HEK293T (cell line): ENCODE measurements around the gene LMOD1.
"Not testable (repeated sequence)": the region's sequence is repeated elsewhere in the genome, so short reads cannot be mapped to it uniquely, and the experiment has no call there.

Source experiments
- CTCF ChIA-PET: fragments of 350-600 bp; formaldehyde crosslinking; extraction: SDS; loops from one replicate; lab custom pipeline; 2021; ENCODE audit warnings: antibody characterized with exemption, inconsistent platforms; lab: Yijun Ruan, JAX
- POLR2A ChIA-PET: fragments of 350-600 bp; formaldehyde crosslinking; extraction: SDS; loops from one replicate; lab custom pipeline; 2020; ENCODE audit warnings: antibody characterized with exemption, inconsistent platforms; lab: Yijun Ruan, JAX
- DNase-seq: peaks from one replicate; pipeline ENCODE4 v3.0.0; 2012; ENCODE audit warnings: mixed read lengths; ENCODE audit errors: extremely low spot score
- ARNT ChIP-seq: fragments of 450-650 bp; IDR thresholded peaks from 2 replicates; pipeline ENCODE4 v1.6.1; 2017; ENCODE audit warnings: mild to moderate bottlenecking
- BHLHE40 ChIP-seq: fragments of 450-650 bp; IDR thresholded peaks from 2 replicates; pipeline ENCODE4 v1.6.1; 2016; ENCODE audit warnings: mild to moderate bottlenecking, moderate library complexity, borderline replicate concordance
- CTBP1 ChIP-seq: fragments of 450-650 bp; IDR thresholded peaks from 2 replicates; pipeline ENCODE4 v1.6.1; 2016; ENCODE audit warnings: borderline replicate concordance
- ELF4 ChIP-seq: fragments of 450-650 bp; IDR thresholded peaks from 2 replicates; pipeline ENCODE4 v1.6.1; 2017; ENCODE audit warnings: antibody characterized with exemption
- FOXA1 ChIP-seq: fragments of 450-650 bp; IDR thresholded peaks from 2 replicates; pipeline ENCODE4 v1.6.1; 2016; ENCODE audit warnings: mild to moderate bottlenecking
- FOXK2 ChIP-seq: fragments of 450-650 bp; IDR thresholded peaks from 2 replicates; pipeline ENCODE4 v1.6.1; 2016; ENCODE audit warnings: mild to moderate bottlenecking
- FOXM1 ChIP-seq: fragments of 450-650 bp; IDR thresholded peaks from 2 replicates; pipeline ENCODE4 v1.6.1; 2017; ENCODE audit warnings: mild to moderate bottlenecking, borderline replicate concordance
- HDGF ChIP-seq: fragments of 450-650 bp; IDR thresholded peaks from 2 replicates; pipeline ENCODE4 v1.6.1; 2017; ENCODE audit warnings: antibody characterized with exemption, borderline replicate concordance
- L3MBTL2 ChIP-seq: fragments of 450-650 bp; conservative IDR thresholded peaks from 2 replicates; pipeline ENCODE4 v1.6.1; 2016; ENCODE audit warnings: mild to moderate bottlenecking
- LEF1 ChIP-seq: fragments of 450-650 bp; IDR thresholded peaks from 2 replicates; pipeline ENCODE4 v1.6.1; 2017; ENCODE audit warnings: mild to moderate bottlenecking, borderline replicate concordance
- NFRKB ChIP-seq: fragments of 450-650 bp; IDR thresholded peaks from 2 replicates; pipeline ENCODE4 v1.6.1; 2016; ENCODE audit warnings: mild to moderate bottlenecking, moderate library complexity
- SP1 ChIP-seq: fragments of 450-650 bp; IDR thresholded peaks from 2 replicates; pipeline ENCODE4 v1.6.1; 2017
- SUZ12 ChIP-seq: fragments of 450-650 bp; IDR thresholded peaks from 2 replicates; pipeline ENCODE4 v1.6.1; 2016; ENCODE audit warnings: mild to moderate bottlenecking
- TARDBP ChIP-seq: fragments of 450-650 bp; IDR thresholded peaks from 2 replicates; pipeline ENCODE4 v1.6.1; 2016
- ZNF384 ChIP-seq: fragments of 450-650 bp; IDR thresholded peaks from 2 replicates; pipeline ENCODE4 v1.6.1; 2016
- TF ChIP-seq, protein P1 (sequence below): fragments of 450-650 bp; IDR thresholded peaks from 2 replicates; pipeline ENCODE4 v1.6.1; 2016

LMOD1 gene

DNA sequence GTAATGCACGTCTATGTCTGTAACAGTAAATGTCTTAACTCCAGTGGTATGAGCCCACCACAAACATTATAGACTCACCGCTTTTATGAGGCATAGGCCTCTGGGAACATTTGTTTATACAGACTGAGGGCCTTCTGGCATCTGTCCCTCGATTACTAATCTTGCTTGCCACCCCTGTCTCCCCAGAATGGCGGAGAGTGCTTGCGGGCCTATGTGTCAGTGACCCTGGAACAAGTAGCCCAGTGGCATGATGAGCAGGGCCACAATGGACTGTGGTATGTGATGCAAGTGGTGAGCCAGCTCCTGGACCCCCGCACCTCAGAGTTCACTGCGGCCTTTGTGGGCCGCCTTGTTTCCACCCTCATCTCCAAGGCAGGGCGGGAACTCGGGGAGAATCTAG, 76.0 kb downstream of the LMOD1 start:
- TF ChIP-seq ELF4 (no peak), LEF1 (no peak), NFRKB (no peak), SUZ12 (no peak), BHLHE40 (no peak), SP1 (no peak), HDGF (no peak), FOXA1 (no peak), CTBP1 (no peak)
- TF ChIP-seq, protein P1, sequence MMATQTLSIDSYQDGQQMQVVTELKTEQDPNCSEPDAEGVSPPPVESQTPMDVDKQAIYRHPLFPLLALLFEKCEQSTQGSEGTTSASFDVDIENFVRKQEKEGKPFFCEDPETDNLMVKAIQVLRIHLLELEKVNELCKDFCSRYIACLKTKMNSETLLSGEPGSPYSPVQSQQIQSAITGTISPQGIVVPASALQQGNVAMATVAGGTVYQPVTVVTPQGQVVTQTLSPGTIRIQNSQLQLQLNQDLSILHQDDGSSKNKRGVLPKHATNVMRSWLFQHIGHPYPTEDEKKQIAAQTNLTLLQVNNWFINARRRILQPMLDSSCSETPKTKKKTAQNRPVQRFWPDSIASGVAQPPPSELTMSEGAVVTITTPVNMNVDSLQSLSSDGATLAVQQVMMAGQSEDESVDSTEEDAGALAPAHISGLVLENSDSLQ = no peak
- POLR2A ChIA-PET = no interaction called here
- DNase-seq = no peak
- CTCF ChIA-PET = no interaction called here

DNA sequence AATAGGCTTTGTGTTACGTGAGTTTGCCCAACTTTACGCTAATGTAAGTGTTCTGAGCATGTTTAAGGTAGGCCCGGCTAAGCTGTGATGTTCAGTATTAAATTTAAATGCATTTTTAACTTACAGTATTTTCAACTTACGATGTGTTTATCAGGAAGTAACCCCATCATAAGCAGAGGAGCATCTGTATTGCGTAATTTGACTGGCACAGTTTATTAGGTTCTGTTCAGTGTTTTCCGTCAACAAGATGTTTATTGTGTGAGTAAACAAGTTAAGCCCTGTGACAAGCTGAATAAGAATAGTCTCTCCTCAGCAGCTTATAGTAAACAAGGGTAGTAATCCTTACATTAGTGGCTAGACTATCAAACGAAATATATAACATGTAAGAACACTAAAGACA, 84.9 kb downstream of the LMOD1 start:
- TF ChIP-seq FOXK2 = no peak
- TF ChIP-seq ELF4 = no peak
- no peak for TF ChIP-seq SP1
- TF ChIP-seq NFRKB = no peak
- DNase-seq = no peak
- ChIA-PET POLR2A (no interaction called here), CTCF (no interaction called here)

DNA sequence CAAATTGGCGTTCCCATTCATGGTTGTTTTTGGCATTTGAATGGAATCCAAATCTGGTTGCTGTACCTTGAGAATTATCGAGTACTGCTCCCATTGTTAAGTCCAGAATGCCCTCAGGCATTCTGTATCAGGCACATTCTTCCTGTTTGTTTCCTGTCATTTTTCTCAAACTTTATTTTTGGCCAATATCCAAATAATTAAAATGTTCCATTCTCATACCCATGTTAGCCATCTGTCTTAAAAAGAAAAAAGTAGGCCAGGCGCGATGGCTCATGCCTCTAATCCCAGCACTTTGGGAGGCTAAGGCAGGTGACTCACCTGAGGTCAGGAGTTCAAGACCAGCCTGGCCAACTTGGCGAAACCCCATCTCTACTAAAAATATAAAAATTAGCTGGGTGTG, 86.9 kb downstream of the LMOD1 start:
- ChIA-PET CTCF (no interaction called here), POLR2A (no interaction called here)
- no peak for DNase-seq
- no peak for TF ChIP-seq LEF1

DNA sequence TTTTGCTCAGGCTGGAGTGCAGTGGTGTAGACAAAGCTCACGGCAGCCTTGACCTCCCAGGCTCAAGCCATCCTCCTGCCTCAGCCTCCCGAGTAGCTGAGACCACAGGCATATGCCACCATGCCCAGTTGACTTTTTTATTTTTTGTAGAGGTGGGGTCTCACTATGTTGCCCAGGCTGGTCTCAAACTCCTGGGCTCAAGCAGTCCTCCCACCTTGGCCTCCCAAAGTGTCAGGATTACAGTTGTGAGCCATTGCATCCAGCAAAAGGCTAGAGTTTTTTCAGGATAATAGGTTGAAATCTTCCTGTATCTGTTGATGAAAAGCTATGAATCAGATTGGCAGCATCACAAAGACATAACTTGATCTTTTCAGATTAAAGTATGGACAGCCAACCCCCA, 89.6 kb downstream of the LMOD1 start:
- DNase-seq, POLR2A ChIA-PET: not testable (repeated sequence)
- CTCF ChIA-PET = interaction anchor here (0.9 kb wide), 1 partner anchor 11 kb away, joined by 3 read pairs; no protein-coding TSS in a partner anchor

DNA sequence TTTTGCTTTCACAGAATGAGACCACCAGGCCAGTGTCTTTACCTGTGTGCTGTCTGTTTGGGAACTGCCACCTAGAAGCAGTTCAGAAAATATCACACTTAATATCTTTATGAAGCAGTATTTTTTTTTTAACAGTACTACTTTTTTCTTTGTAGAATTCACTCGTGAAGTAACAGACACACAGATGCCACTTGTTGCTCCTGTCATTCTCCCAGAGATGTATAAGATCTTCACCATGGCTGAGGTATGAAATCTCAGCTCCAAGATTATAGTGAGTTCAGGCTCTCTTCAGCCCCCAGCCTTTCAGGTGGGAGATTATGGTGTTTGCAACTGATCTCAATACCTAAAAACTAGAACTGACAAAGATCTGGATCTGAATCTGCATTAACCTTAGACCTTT, 94.4 kb downstream of the LMOD1 start:
- no peak for DNase-seq
- CTCF ChIA-PET = no interaction called here
- POLR2A ChIA-PET = no interaction called here
- TF ChIP-seq ELF4 (no peak), SP1 (no peak), CTBP1 (no peak), FOXA1 (no peak), SUZ12 (no peak), FOXK2 (no peak)
- TF ChIP-seq, protein P1 = no peak

DNA sequence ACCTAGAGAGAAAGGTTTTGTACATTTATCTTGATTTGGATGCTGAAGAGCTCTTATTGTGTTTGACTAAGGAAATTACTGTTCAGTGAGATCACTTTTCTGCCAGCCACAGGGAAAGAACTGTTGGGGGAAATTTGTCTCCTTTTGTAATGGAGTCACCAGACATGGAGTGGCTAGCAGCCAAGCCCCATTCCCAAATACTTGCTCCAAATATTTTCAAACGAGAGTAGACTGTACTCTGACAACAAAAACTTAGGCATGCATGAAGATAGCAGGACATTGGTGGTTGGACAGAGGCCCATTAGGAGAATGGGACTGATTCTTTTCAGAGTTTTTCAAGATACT, 96.3 kb downstream of the LMOD1 start:
- ChIA-PET CTCF (no interaction called here), POLR2A (no interaction called here)
- no peak for DNase-seq
- TF ChIP-seq SUZ12 (no peak), FOXA1 (no peak), LEF1 (no peak), HDGF (no peak), CTBP1 (no peak), TARDBP (no peak), FOXM1 (no peak), ELF4 (no peak), ZNF384 (no peak), L3MBTL2 (no peak), FOXK2 (no peak), SP1 (no peak), NFRKB (no peak), ARNT (no peak), BHLHE40 (no peak)
- TF ChIP-seq, protein P1 = no peak

DNA sequence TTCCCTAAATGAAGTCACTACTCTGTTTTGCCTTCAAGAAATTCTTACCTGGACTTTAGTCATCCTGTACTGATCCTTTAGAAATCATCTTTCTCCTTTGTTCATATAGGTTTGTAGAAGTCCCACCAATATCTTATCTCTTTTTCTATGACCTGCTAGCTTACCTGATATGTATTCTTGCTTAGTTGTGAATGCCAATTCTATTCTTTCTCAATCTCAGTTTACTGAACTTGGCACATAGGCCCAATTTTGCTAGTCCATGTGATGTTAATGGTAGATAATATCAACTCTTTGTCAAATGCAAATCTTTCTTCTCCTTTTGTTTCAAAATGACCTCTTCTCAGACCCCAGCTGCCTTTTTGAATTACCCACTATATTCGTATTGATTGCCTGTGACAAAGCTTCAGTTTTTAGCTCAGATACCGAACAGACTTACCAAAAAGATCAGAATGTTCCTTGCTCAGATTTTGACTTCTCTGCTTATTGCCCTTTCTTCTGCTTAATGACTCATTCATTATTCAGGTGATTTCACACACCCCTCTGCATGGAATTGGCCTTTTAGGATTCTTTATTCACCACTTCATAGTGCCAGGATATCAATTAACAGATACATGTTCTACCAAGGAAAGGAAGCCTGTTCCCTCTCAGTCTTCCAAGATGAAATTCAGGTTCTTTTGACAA, 96.8 kb downstream of the LMOD1 start:
- ChIA-PET POLR2A (interaction anchor here (1.2 kb wide), 1 partner anchor 32 kb away, joined by 3 read pairs; no protein-coding TSS in a partner anchor), CTCF (interaction anchor here (1.1 kb wide), 1 partner anchor 13 kb away, joined by 3 read pairs; no protein-coding TSS in a partner anchor)
- TF ChIP-seq LEF1 = no peak
- no peak for TF ChIP-seq FOXK2
- TF ChIP-seq ELF4 = no peak
- no peak for TF ChIP-seq ARNT
- no peak for DNase-seq

DNA sequence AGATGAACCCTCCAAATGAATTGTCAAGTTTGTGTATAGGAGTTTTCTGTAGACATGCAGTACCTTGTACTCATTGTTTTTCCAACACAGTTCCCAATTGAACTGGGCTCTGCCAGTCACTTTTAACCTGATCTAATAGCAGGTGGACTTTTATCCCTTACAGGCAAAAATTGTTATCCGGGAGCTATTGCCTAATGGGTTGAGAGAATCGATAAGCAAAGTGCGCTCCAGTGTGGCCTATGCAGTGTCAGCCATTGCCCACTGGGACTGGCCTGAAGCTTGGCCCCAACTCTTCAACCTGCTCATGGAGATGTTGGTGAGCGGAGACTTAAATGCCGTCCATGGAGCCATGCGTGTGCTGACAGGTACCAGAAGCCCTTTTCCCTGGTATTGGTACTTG, 98.1 kb downstream of the LMOD1 start:
- DNase-seq = no peak
- ChIA-PET CTCF (interaction anchor here (0.9 kb wide), 1 partner anchor 29 kb away, joined by 4 read pairs; no protein-coding TSS in a partner anchor), POLR2A (interaction anchor here (1.2 kb wide), 1 partner anchor 19 kb away, joined by 4 read pairs; the partner anchor contains the start of gene IPO9)
- TF ChIP-seq SUZ12 = no peak
- no peak for TF ChIP-seq HDGF
- TF ChIP-seq ELF4 = no peak
- TF ChIP-seq FOXK2 = no peak
